Suppressor macrophage treated with lipopolysaccharide for 4 hours (primary cell): ENCODE results near the gene ANK3.
A peak's percentile ranks its signal among the peaks of the same experiment; 100 is the strongest.
"Not testable (repeated sequence)": the region's sequence is repeated elsewhere in the genome, so short reads cannot be mapped to it uniquely, and the experiment has no call there.

Experiments used
- DNase-seq: peaks from one replicate; pipeline ENCODE4 v3.0.0-alpha.2; 2020

Gene ANK3

GRCh38 chr10:60073781-60074656 is 315.7 kb downstream of the ANK3 start:
- no peak for DNase-seq

- DNase-seq = no peak
Observed at GRCh38 chr10:60073397-60073780, 316.3 kb downstream of the ANK3 start.

GRCh38 chr10:60069311-60069710 is 320.4 kb downstream of the ANK3 start:
- no peak for DNase-seq

DNA sequence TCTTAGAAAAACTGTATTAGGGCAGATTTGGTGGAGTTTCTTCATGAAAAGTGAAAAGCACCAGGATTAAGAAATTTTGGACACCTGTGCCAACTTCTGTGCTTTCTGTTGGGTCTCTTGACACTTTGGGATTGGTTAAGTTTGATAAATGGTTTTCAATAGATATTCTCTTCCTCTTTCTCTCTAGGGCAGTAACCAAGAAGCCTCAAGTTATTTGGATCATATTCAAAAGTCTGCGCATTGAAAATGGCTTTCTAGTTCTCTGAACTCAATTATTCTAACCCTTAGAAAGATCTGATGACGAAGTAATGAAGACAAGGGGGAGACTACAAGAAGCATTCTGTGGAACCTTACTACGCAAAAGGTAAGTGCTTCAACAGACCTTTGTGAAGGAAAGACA is 339.3 kb downstream of the ANK3 start:
- no peak for DNase-seq

GRCh38 chr10:60048091-60048501 is 341.6 kb downstream of the ANK3 start:
- no peak for DNase-seq

DNA sequence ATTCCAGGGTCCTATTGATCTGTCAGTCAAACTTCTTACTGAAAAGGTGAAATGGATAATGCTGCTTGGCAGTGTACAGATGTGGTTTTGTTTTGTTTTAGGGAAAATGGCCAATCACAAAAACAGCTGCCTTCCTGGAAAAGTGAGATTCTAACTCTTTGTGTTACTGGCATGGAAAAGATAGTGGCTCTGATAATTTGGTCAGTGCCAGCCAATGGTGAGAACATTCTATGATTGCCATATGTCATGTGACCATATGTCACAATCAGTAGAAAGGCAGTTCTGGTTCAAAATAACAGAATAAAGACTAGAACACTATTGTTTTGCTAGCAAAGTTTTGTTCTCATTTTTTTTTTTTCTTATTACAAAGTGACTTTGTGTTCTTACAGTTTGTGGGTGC is 344.1 kb downstream of the ANK3 start:
- DNase-seq = no peak

DNA sequence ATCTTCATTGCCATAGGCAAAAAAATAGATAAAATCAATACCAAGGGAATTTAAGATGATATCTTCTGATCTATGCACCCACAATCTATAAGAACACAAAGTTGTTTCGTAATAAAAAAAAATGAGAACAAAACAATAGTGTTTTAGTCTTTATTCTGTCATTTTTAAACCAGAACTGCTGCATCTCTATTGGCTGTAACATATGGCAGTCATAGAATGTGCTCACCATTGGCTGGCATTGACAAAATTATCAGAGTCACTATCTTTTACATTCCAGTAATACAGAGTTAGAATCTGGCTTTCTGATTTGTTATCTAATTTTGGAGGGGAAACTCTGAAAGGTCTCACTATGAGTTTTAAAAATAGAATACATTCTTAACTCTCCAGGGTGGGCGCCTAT is 344.7 kb downstream of the ANK3 start:
- no peak for DNase-seq

GRCh38 chr10:60044242-60044641 is 345.4 kb downstream of the ANK3 start:
- DNase-seq = no peak

DNA sequence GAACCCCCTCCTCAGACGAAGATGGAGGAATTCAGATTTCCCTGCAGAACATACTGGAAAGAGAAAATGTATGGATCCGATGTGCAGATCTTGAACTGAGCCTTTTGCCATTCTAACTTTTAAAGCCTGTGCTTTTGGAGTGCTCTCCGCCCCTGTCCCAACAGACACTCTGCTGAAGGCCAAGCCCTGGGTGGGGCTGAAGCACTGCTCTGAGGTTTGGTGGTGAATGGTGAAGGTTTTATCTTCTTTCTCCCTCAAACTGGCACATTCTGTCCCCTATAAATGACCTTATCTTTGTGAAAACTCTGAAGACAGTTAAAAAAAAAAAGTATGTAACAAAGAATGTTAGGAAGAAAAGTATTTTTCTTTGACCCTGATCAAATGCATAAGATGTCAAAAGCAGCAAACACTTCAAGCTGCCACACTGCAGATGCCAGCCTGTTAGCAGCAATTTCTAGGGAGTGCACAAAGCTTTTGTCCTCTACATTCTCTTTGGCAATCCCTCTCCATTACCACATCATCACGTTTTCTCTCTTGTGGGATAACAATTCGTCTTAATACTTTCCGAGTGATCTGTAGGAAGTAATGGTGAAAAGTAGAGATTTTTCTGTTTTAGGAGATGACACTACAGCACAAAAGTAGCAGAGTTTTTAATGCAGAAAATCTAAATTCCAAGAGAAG is 346.0 kb downstream of the ANK3 start:
- no peak for DNase-seq

DNA sequence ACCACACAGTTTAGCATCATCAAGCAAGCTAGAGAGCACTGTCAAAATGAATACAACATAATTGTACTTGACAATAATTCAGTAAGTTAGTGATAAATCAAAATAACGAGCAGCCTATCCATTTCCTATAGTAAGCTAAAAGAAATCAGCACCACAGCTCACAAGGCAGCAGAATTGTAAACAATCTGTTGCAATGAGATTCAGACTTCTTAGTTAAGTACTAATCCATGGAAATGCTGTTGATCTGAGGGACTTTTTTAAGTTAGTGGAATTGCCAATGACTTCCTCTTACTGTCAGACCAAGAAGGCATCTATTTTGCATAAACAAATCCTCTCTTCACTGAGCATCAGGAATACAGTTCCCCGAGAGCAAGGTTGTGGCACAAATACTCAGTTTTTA is 346.8 kb downstream of the ANK3 start:
- no peak for DNase-seq

DNA sequence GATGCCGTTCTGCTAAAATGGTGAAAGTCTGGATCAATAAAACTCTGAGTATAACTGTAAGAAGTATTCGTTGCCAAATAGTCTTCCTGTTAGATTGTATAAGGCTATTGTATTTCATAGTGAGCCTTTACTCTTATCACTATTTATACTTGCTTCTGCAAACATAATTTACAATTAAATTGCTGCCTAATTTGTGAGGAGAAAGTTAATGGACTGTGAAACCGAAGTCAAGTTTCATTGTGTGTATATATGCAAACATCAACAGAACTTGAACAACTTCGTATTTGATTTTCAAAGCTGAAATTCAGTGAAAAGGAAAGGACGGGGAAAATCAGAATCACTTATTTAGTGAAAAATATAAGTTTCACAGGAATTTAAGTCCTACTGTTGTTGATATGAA is 347.4 kb downstream of the ANK3 start:
- DNase-seq = no peak

DNA sequence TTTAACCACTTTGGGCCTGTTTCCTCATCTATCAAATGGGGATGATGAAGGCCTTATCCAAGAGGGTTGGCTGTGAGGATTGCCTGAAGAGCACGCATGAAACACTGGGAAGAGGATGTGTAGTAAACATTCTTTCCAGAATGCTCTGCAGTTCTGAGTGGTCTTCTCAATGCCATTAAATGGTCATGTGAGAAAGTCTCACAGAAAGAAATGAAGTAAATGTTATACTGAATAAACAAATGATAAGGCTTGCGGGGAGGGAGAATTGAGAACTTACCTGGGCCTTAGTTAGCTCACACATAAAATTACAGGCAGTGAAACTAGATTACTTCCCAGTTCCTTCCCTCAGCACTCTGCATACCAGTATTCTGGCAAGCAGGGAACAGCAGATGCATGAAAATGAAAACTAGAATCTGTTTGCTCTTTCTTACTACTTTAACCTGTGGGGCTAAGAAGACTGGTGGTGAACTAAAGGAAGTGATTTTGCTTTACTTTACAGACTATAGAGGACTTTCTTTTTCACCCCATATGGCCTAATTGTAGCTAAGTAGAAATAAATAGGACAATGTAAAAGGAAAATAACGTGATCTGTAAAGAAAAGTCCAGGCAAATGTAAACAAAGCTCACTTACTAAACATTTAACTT is 348.1 kb downstream of the ANK3 start:
- DNase-seq = peak; percentile 17

- DNase-seq = no peak
Observed at GRCh38 chr10:60040014-60040662, 349.5 kb downstream of the ANK3 start.

- DNase-seq = no peak
Observed at GRCh38 chr10:60035984-60036383, 353.7 kb downstream of the ANK3 start.

DNA sequence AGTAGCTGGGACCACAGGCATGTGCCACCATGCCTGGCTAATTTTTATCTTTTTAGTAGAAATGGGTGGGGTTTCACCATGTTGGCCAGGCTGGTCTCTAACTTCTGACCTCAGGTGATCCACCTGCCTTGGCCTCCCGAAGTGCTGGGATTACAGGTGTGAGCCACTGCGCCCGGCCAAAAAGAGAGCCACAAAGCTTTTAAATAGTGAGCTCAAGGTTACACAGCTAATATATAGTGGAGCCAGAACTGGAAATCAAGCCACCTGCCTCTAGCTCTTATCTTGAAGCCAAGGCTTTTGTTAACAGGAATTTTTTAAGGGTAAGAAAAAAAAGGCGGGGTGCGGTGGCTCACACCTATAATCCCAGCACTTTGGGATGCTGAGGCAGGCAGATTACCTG is 354.3 kb downstream of the ANK3 start:
- DNase-seq = not testable (repeated sequence)

DNA sequence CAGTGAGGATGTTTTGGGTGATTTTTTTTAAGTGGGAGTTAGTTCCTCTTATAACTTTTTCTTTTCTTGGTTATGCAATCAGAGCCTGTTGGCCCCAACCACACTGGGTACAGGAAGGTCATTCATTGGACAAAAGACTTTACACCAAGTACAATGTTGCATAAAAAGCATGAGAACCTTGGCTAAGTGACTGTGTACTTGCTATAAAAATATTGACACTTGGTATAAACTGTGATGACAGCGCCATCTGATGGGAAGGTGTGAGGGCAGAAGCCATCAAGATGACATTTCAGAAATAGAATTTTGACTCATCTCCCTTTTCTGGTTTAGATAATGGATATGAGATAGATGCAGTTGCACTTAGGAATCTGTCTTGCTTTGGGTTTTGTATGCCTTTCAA is 357.0 kb downstream of the ANK3 start:
- DNase-seq = peak; percentile 93

- peak; percentile 88 for DNase-seq
Observed at GRCh38 chr10:60031664-60032063, 358.0 kb downstream of the ANK3 start.

DNA sequence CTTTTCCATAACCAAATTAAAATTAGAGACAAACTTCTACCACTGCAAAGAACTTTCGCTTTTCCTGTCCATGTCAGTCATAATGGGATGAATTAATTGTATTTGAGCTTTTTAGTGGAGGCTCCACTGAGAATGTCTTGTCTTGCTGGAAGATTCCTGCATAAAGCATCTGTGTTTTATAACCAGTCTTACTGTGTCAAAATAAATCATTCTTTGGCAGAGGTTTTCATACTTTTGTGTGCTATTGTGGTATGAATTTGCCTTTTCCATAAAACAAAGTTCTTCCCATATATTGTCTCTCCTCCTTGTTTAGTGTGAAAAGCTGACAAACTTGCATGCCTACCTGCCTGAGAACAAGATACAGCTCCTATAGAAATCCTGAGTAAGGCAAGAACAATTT is 358.5 kb downstream of the ANK3 start:
- DNase-seq = no peak

GRCh38 chr10:60029475-60029874 is 360.2 kb downstream of the ANK3 start:
- peak; percentile 43 for DNase-seq

DNA sequence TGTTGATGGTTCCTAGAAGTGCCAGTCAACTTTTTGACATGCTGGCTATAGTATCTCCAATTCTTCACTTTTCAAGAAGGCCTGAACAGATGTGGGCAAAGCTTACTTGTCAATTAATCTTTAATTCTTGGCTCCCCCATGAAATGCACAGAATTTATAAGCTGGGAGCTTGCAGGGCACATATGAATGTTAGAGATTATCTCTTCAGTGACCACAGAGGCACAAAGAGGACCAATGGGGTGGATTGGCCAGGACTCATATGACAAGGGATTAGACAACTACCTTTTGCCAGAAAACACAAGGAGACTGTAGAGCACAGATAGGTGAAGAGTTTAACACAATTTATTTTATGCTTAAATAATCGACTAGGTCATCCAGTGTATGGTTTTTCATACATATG is 361.6 kb downstream of the ANK3 start:
- DNase-seq = no peak

DNA sequence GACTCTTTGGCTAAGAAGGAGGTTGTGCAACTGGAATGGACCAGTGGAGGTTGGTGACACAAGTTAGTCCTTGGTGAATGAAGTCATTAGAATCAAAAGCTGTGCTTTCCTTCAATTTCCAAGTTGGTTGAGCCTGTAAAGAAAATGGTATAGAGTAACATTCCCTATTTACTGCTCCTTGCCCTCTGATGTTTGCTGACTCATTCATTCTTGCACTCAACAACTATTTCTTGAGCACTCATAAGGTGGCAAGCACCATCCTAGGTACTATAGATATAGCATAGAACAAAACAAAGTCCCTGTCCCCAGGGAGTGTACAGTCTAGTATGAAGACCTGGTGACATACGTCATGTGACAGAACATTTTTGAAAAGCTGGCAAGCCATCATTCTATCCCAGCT is 364.4 kb downstream of the ANK3 start:
- no peak for DNase-seq

GRCh38 chr10:60024506-60024905 is 365.2 kb downstream of the ANK3 start:
- no peak for DNase-seq

DNA sequence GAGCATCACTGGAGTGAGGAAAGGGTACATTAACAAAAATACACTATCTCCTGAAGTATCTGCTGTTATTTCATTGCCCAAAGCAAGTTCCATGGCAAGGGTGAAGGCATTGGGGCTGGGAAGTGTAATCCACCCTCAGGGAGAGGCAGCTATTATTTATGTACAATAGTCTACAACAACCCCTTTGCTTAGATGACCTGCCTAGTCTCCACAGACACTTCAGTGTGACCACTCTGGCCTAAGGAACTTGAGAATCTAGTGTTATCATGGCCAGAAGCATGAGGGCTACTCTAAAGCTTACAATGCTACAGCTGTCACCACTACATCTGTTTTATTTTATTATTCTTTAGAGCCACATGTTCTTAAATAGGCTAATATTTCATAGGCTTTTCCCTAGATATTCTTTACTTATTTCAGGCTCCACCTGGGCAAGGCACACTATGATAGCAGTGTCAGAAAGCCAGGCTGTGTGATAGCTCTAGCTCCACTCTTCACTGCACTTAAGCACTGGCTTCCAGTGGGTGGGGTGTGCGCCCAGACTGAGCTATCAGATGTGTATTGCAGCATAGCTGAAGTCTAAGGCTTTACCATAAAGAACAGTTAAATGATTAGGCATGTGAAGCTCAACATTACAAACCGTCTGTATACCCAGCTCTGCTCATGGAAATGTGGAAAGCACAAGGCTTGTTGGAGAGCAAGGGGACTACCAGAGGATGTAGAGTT is 366.4 kb downstream of the ANK3 start:
- no peak for DNase-seq
